GM12878 (cell line): Measurements from ENCODE around the gene ADRA2B. TPM values are rescaled to one million over a fixed set of nuclear protein-coding genes. Genes with fewer than 3 reads are reported as not detected.

Experiments used
- ATAC-seq: fragments of 200-7000 bp; cut with Tn5 transposase; 3 replicates; pipeline ENCODE4 v1.9.1; 2020; ENCODE audit warnings: mild to moderate bottlenecking, moderate library complexity
- BruUV-seq: library from RNA; stranded (reverse); fragments of 400-500 nt; replicated peaks from 2 replicates; lab custom pipeline; 2021; lab: Mats Ljungman, UMichigan
- CTCF ChIA-PET: fragments of 300-600 bp; sonication (Branson Sonifier 250); formaldehyde crosslinking; extraction: SDS; loops from one replicate; lab custom pipeline; 2021; ENCODE audit warnings: inconsistent platforms; lab: Yijun Ruan, JAX
- POLR2A ChIA-PET: fragments of 350-600 bp; formaldehyde crosslinking; extraction: SDS; loops from one replicate; lab custom pipeline; 2021; ENCODE audit warnings: inconsistent platforms; lab: Charles Lee
- RAD21 ChIA-PET: fragments of 300-600 bp; sonication (Branson Sonifier 250); formaldehyde crosslinking; loops from one replicate; lab custom pipeline; 2023; ENCODE audit warnings: antibody characterized with exemption; ENCODE audit not compliant: unreplicated experiment; lab: Charles Lee
- SMC1A ChIA-PET: fragments of 300-600 bp; sonication (Branson Sonifier 250); formaldehyde crosslinking; loops from one replicate; lab custom pipeline; 2023; ENCODE audit not compliant: unreplicated experiment, uncharacterized antibody; lab: Charles Lee
- DNase-seq: peaks from one replicate; pipeline ENCODE4 v3.0.0-alpha.2; 2011; ENCODE audit warnings: low read depth, low spot score
- FAIRE-seq: peaks from 3 replicates; lab custom pipeline; 2011; peaks lifted over from hg19 to GRCh38; lab: Jason Lieb, UNC
- H2AFZ ChIP-seq: 2 replicates; pipeline ENCODE4 v1.6.0; 2011; ENCODE audit warnings: low read depth, low read length, control low read depth; ENCODE audit not compliant: control insufficient read depth
- H3K27ac ChIP-seq: 2 replicates; pipeline ENCODE4 v1.5.1; 2011; ENCODE audit warnings: control low read depth; ENCODE audit not compliant: control insufficient read depth, insufficient read depth
- H3K27me3 ChIP-seq, 2 experiments: replicated peaks in 1 of 2; 2 replicates each; pipeline versions ENCODE4 v1.6.0 to v1.6.1; 2011; ENCODE audit warnings: low read length in 1 of 2; ENCODE audit not compliant: control insufficient read depth in 2 of 2, insufficient read depth in 2 of 2
- H3K36me3 ChIP-seq, 2 experiments: 2 replicates each; pipeline ENCODE4 v1.5.1; 2011; ENCODE audit warnings: low read length in 1 of 2; ENCODE audit not compliant: control insufficient read depth in 2 of 2, insufficient read depth in 2 of 2
- H3K4me1 ChIP-seq: 2 replicates; pipeline ENCODE4 v1.6.1; 2011; ENCODE audit warnings: mild to moderate bottlenecking, low read length, moderate library complexity, mixed read lengths; ENCODE audit not compliant: control insufficient read depth, insufficient read depth
- H3K4me2 ChIP-seq: 2 replicates; pipeline ENCODE4 v1.6.0; 2011; ENCODE audit warnings: control low read depth; ENCODE audit not compliant: control insufficient read depth, insufficient read depth
- H3K4me3 ChIP-seq: fragments of 200-600 bp; sonication (generic); 2 replicates; pipeline ENCODE4 v1.5.1; 2016
- H3K79me2 ChIP-seq: 2 replicates; pipeline ENCODE4 v1.6.0; 2011; ENCODE audit warnings: low read length; ENCODE audit not compliant: control insufficient read depth, insufficient read depth
- H3K9ac ChIP-seq: 2 replicates; pipeline ENCODE4 v1.8.0; 2011; ENCODE audit warnings: low read length, control low read depth, mixed read lengths; ENCODE audit not compliant: control insufficient read depth, insufficient read depth
- H3K9me3 ChIP-seq: replicated peaks from 3 replicates; pipeline ENCODE4 v1.5.1; 2011; ENCODE audit warnings: mild to moderate bottlenecking, low read length; ENCODE audit not compliant: control insufficient read depth, insufficient read depth
- H4K20me1 ChIP-seq: 2 replicates; pipeline ENCODE4 v1.6.0; 2011; ENCODE audit not compliant: control insufficient read depth, insufficient read depth
- DPF2 ChIP-seq: fragments of 450-650 bp; IDR thresholded peaks from 2 replicates; pipeline ENCODE4 v1.6.1; 2017; ENCODE audit warnings: mild to moderate bottlenecking
- IKZF2 ChIP-seq, 2 experiments: fragments of 450-650 bp; IDR thresholded peaks; 2 replicates each; pipeline ENCODE4 v1.6.1; 2017; ENCODE audit warnings: mild to moderate bottlenecking in 2 of 2, moderate library complexity in 2 of 2
- NR2C1 ChIP-seq: fragments of 450-650 bp; IDR thresholded peaks from 2 replicates; pipeline ENCODE4 v1.6.1; 2017; ENCODE audit warnings: antibody characterized with exemption, mild to moderate bottlenecking, moderate library complexity
- NR2F1 ChIP-seq: fragments of 450-650 bp; conservative IDR thresholded peaks from 2 replicates; pipeline ENCODE4 v1.6.1; 2017; ENCODE audit warnings: mild to moderate bottlenecking
- STAT3 ChIP-seq: IDR thresholded peaks from 2 replicates; pipeline ENCODE4 v1.6.1; 2011; ENCODE audit warnings: low read depth, low read length, improper control_type of control experiment
- SUPT20H ChIP-seq: IDR thresholded peaks from 2 replicates; pipeline ENCODE4 v1.6.1; 2011; ENCODE audit warnings: low read depth, mild to moderate bottlenecking, low read length, moderate library complexity, borderline replicate concordance; ENCODE audit not compliant: control insufficient read depth
- ZBTB33 ChIP-seq: fragments of 450-650 bp; IDR thresholded peaks from 2 replicates; pipeline ENCODE4 v1.6.1; 2017; ENCODE audit warnings: mild to moderate bottlenecking
- ZBTB4 ChIP-seq: fragments of 450-650 bp; formaldehyde crosslinking; IDR thresholded peaks from 2 replicates; pipeline ENCODE4 v1.4.0; 2022; ENCODE audit warnings: mild to moderate bottlenecking, moderate library complexity
- ZSCAN29 ChIP-seq: fragments of 450-650 bp; IDR thresholded peaks from 2 replicates; pipeline ENCODE4 v1.6.1; 2017; ENCODE audit warnings: mild to moderate bottlenecking, moderate library complexity
- WGBS: methylation state at CpG from one replicate; pipeline ENCODE4 v1.1.6; 2016; ENCODE audit warnings: low lambda C conversion rate; ENCODE audit not compliant: insufficient replicate concordance, insufficient coverage; ENCODE audit errors: missing lambda C conversion rate; 5-methylcytosine and 5-hydroxymethylcytosine counted together
- in situ Hi-C: fragments of 300-500 bp; cut with MboI; formaldehyde crosslinking; loops from 9 replicates; pipeline ENCODE4 v1.14.3; 2018; ENCODE audit warnings: mixed read lengths
- intact Hi-C: fragments of 100-400 bp; cut with micrococcal nuclease; formaldehyde crosslinking; loops from one replicate; pipeline ENCODE4 v1.14.2; 2022; ENCODE audit not compliant: unreplicated experiment
- polyA plus RNA-seq, 11 experiments: library from polyadenylated mRNA; depleted of rRNA in 4 of 11; unstranded in 6 of 11; stranded (reverse) in 5 of 11; fragments of >200 nt; fragmentation: Nextera tagmentation in 4 of 11; fragmentation: Illumina TruSeq in 1 of 11; extraction: Ambion mirVana in 4 of 11; extraction: Trizol in 1 of 11; gene quantifications; 1 replicate in 1 of 11; 2 replicates in 10 of 11; pipeline versions ENCODE4 v1.2.1 to v1.2.3, GENCODE V29; 2011 to 2016; ENCODE audit warnings: inconsistent platforms in 2 of 11, missing spikeins in 2 of 11, low read depth in 1 of 11
- total RNA-seq, 4 experiments: library from RNA; depleted of rRNA in 3 of 4; stranded (reverse); fragments of >200 nt in 3 of 4; fragmentation: Illumina TruSeq in 1 of 4; extraction: Trizol in 1 of 4; gene quantifications; 2 replicates each; pipeline versions ENCODE4 v1.2.1 to v1.2.3, GENCODE V29; 2013 to 2021

Gene ADRA2B
- total and polyA plus RNA-seq, 10 of the 15 experiments (the other 5 are each of a cell fraction or from before 2014, with no cell fraction given) = 0.01 to 0.10 (median 0.04) TPM; not detected in 6

GRCh38 chr2:96083064-96083939 lies 33.1 kb downstream of the ADRA2B start:
- H3K9me3 ChIP-seq = no peaks in the 10 kb centered on the region; the same call in 2 of the 3 replicates
- H3K27ac ChIP-seq = no peak overlapping the region
- no peaks in the 10 kb centered on the region for H4K20me1 ChIP-seq
- SMC1A ChIA-PET = no interaction called here
- no peak overlapping the region for H2AFZ ChIP-seq
- ATAC-seq = no peak
- in situ Hi-C loops = no loop called here
- no peaks in the 10 kb centered on the region; a peak in 1 of 4 replicates for H3K27me3 ChIP-seq
- H3K4me2 ChIP-seq = no peak overlapping the region
- H3K4me3 ChIP-seq = no peak overlapping the region
- WGBS = 47% methylated on average over 9 of the region's 9 CpGs
- intact Hi-C loops = no loop called here
- no peaks in the 10 kb centered on the region for H3K36me3 ChIP-seq
- no peak for TF ChIP-seq NR2C1
- BruUV-seq = no TSS peak
- no peaks in the 10 kb centered on the region for H3K4me1 ChIP-seq
- DNase-seq = no peak
- RAD21 ChIA-PET = no interaction called here
- POLR2A ChIA-PET = no interaction called here
- H3K9ac ChIP-seq = no peak overlapping the region
- no peak for FAIRE-seq
- no peaks in the 10 kb centered on the region for H3K79me2 ChIP-seq
- CTCF ChIA-PET = no interaction called here

GRCh38 chr2:96082211-96083063 lies 33.9 kb downstream of the ADRA2B start:
- Histone ChIP-seq H3K36me3 (no peaks in the 10 kb centered on the region), H3K9ac (no peak overlapping the region), H3K4me1 (no peaks in the 10 kb centered on the region), H3K27me3 (no peaks in the 10 kb centered on the region; a peak in 1 of 4 replicates), H3K4me2 (no peak overlapping the region), H2AFZ (no peak overlapping the region), H3K9me3 (no peaks in the 10 kb centered on the region; the same call in 2 of the 3 replicates), H3K79me2 (no peaks in the 10 kb centered on the region), H3K4me3 (no peak overlapping the region), H3K27ac (no peak overlapping the region), H4K20me1 (no peaks in the 10 kb centered on the region)
- POLR2A ChIA-PET = interaction anchor here (0.5 kb wide), 1 partner anchor 103 kb away, joined by 4 read pairs; no protein-coding TSS in a partner anchor
- 33% methylated on average over 14 of the region's 14 CpGs for WGBS
- CTCF ChIA-PET = no interaction called here
- SMC1A ChIA-PET = no interaction called here
- in situ Hi-C loops = no loop called here
- ATAC-seq (no peak), DNase-seq (no peak), FAIRE-seq (no peak)
- no TSS peak for BruUV-seq
- RAD21 ChIA-PET = no interaction called here
- intact Hi-C loops = no loop called here
- TF ChIP-seq ZSCAN29 (no peak), ZBTB33 (no peak), STAT3 (no peak), IKZF2 (IDR thresholded peaks at IDR 0.05) (no peak), NR2F1 (no peak), ZBTB4 (CRISPR knock-in tag) (no peak), SUPT20H (no peak), DPF2 (no peak)
